IPS DF 6.9 (cell line): ENCODE data around the gene MGAT2.
A peak's percentile ranks its signal among the peaks of the same experiment; 100 is the strongest.

Experiments used
- DNase-seq: peaks from one replicate; pipeline ENCODE4 v3.0.0-alpha.2; 2013; ENCODE audit warnings: low read depth, low spot score
- H3K27ac ChIP-seq: one replicate; pipeline ENCODE4 v1.5.1; 2013; ENCODE audit warnings: low read length, control low read depth
- H3K27me3 ChIP-seq: 2 replicates; pipeline ENCODE4 v1.6.1; 2013; ENCODE audit warnings: mild to moderate bottlenecking, low read length; ENCODE audit not compliant: control insufficient read depth, insufficient read depth
- H3K36me3 ChIP-seq: 2 replicates; pipeline ENCODE4 v1.6.1; 2013; ENCODE audit warnings: low read length; ENCODE audit not compliant: control insufficient read depth, insufficient read depth
- H3K4me1 ChIP-seq: 2 replicates; pipeline ENCODE4 v1.6.1; 2013; ENCODE audit warnings: low read length; ENCODE audit not compliant: control insufficient read depth, insufficient read depth
- H3K4me3 ChIP-seq: 2 replicates; pipeline ENCODE4 v1.5.1; 2013; ENCODE audit warnings: mild to moderate bottlenecking, low read length
- H3K9me3 ChIP-seq: 2 replicates; pipeline ENCODE4 v1.6.1; 2013; ENCODE audit warnings: low read length, inconsistent platforms; ENCODE audit not compliant: control insufficient read depth, insufficient read depth
- WGBS: extraction: QIAGEN DNeasy Blood & Tissue Kit; methylation state at CpG from one replicate; pipeline ENCODE4 v1.1.7; 2013; ENCODE audit warnings: mixed read lengths, missing lambda C conversion rate; ENCODE audit not compliant: insufficient read length, insufficient coverage; 5-methylcytosine and 5-hydroxymethylcytosine counted together

The MGAT2 gene

GRCh38 chr14:49585803-49586672 is 34.6 kb upstream of the MGAT2 start, which contains the start of gene RPS29:
Gene RPS29, minus strand, starts transcription at chr14:49586380. Its CDS starts 34 bp downstream, at chr14:49586346.
- DNase-seq, result peak; percentile 99
- Histone ChIP-seq H3K27ac (no peak within 1 kb of the TSS), H3K27me3 (no peaks in the 10 kb centered on the region), H3K4me1 (peaks cover 4% of the 10 kb centered on the region; the same call in 1 of the 2 replicates), H3K9me3 (no peaks in the 10 kb centered on the region), H3K36me3 (peaks cover 17% of the 10 kb centered on the region), H3K4me3 (peak within 1 kb of the TSS; percentile 72)
- WGBS, result no CpG with 5 or more reads among the region's 55 CpGs

GRCh38 chr14:49586673-49587460 is 33.7 kb upstream of the MGAT2 start:
- peak overlapping the region; percentile 9; the same call in 1 of the 2 replicates for H3K4me3 ChIP-seq
- WGBS, result no CpG with 5 or more reads among the region's 21 CpGs
- DNase-seq, result no peak

GRCh38 chr14:49589387-49589786 is 31.2 kb upstream of the MGAT2 start:
- no peaks in the 10 kb centered on the region for H3K4me1 ChIP-seq
- no peak overlapping the region for H3K4me3 ChIP-seq
- no peak for DNase-seq
- peaks cover 2% of the 10 kb centered on the region for H3K36me3 ChIP-seq
- no peak overlapping the region for H3K27ac ChIP-seq
- no peaks in the 10 kb centered on the region for H3K9me3 ChIP-seq
- H3K27me3 ChIP-seq, result no peaks in the 10 kb centered on the region
- no CpG with 5 or more reads among the region's 3 CpGs for WGBS

More at GRCh38 chr14:49586673-49587460, 33.7 kb upstream of the MGAT2 start:
- H3K9me3 ChIP-seq, result no peaks in the 10 kb centered on the region
- H3K27me3 ChIP-seq, result no peaks in the 10 kb centered on the region
- H3K4me1 ChIP-seq, result peaks cover 4% of the 10 kb centered on the region; the same call in 1 of the 2 replicates
- no peak overlapping the region for H3K27ac ChIP-seq
- peaks cover 17% of the 10 kb centered on the region for H3K36me3 ChIP-seq

- H3K4me1 ChIP-seq, result no peaks in the 10 kb centered on the region
- no peak for DNase-seq
- H3K9me3 ChIP-seq, result no peaks in the 10 kb centered on the region
- no peaks in the 10 kb centered on the region for H3K36me3 ChIP-seq
- no peak overlapping the region for H3K27ac ChIP-seq
- no peak overlapping the region for H3K4me3 ChIP-seq
- no peaks in the 10 kb centered on the region for H3K27me3 ChIP-seq
- no CpG with 5 or more reads among the region's 3 CpGs for WGBS
Observed at GRCh38 chr14:49593016-49593415, 27.6 kb upstream of the MGAT2 start.

- no peak for DNase-seq
- H3K4me3 ChIP-seq, result no peak overlapping the region
- no peaks in the 10 kb centered on the region for H3K36me3 ChIP-seq
- no peaks in the 10 kb centered on the region for H3K27me3 ChIP-seq
- H3K4me1 ChIP-seq, result no peaks in the 10 kb centered on the region
- no peaks in the 10 kb centered on the region for H3K9me3 ChIP-seq
- no peak overlapping the region for H3K27ac ChIP-seq
- WGBS, result no CpG with 5 or more reads among the region's 4 CpGs
Observed at GRCh38 chr14:49594347-49595091, 26.1 kb upstream of the MGAT2 start.

GRCh38 chr14:49598189-49598484 is 22.5 kb upstream of the MGAT2 start:
- H3K9me3 ChIP-seq, result no peaks in the 10 kb centered on the region
- H3K36me3 ChIP-seq, result no peaks in the 10 kb centered on the region
- H3K27ac ChIP-seq, result no peak overlapping the region
- H3K4me3 ChIP-seq, result peak overlapping the region; percentile 80; the same call in 1 of the 2 replicates
- H3K27me3 ChIP-seq, result no peaks in the 10 kb centered on the region
- no peaks in the 10 kb centered on the region for H3K4me1 ChIP-seq
- no peak for DNase-seq
- no CpG with 5 or more reads among the region's 15 CpGs for WGBS

- no peak for DNase-seq
Observed at GRCh38 chr14:49598485-49599300, 21.9 kb upstream of the MGAT2 start, which contains the start of gene LRR1. Gene LRR1, plus strand, starts transcription at chr14:49598940. Its CDS starts 81 bp downstream, at chr14:49599021.

GRCh38 chr14:49607583-49607982 is 13.0 kb upstream of the MGAT2 start:
- Histone ChIP-seq H3K4me1 (no peaks in the 10 kb centered on the region), H3K36me3 (peaks cover 9% of the 10 kb centered on the region; the same call in 1 of the 2 replicates), H3K27me3 (no peaks in the 10 kb centered on the region), H3K9me3 (no peaks in the 10 kb centered on the region), H3K27ac (no peak overlapping the region), H3K4me3 (no peak overlapping the region)
- no CpG with 5 or more reads among the region's 6 CpGs for WGBS
- DNase-seq, result no peak

More at GRCh38 chr14:49598485-49599300, 21.9 kb upstream of the MGAT2 start, which contains the start of gene LRR1:
- Histone ChIP-seq H3K36me3 (no peaks in the 10 kb centered on the region), H3K4me1 (no peaks in the 10 kb centered on the region), H3K27me3 (no peaks in the 10 kb centered on the region), H3K27ac (no peak within 1 kb of the TSS), H3K4me3 (peak within 1 kb of the TSS; percentile 80), H3K9me3 (no peaks in the 10 kb centered on the region)
- no CpG with 5 or more reads among the region's 77 CpGs for WGBS

GRCh38 chr14:49612251-49612650 is 8.3 kb upstream of the MGAT2 start:
- no peak for DNase-seq
- no peak overlapping the region for H3K27ac ChIP-seq
- no peaks in the 10 kb centered on the region; the same call in 1 of the 2 replicates for H3K4me1 ChIP-seq
- H3K36me3 ChIP-seq, result no peaks in the 10 kb centered on the region; the same call in 1 of the 2 replicates
- H3K27me3 ChIP-seq, result no peaks in the 10 kb centered on the region
- H3K9me3 ChIP-seq, result no peaks in the 10 kb centered on the region
- no CpG with 5 or more reads among the region's 4 CpGs for WGBS
- no peak overlapping the region for H3K4me3 ChIP-seq
